ENCODE measurements around the gene DACH1.

DACH1 gene

GRCh38 chr13:71619096-71619495, 247.9 kb downstream of the DACH1 start:
- no peak for DNase-seq

GRCh38 chr13:71618159-71618558, 248.8 kb downstream of the DACH1 start:
- no peak for DNase-seq

- DNase-seq: no peak
These were observed 249.7 kb downstream of the DACH1 start for GRCh38 chr13:71617265-71617664.

GRCh38 chr13:71613066-71613745, 253.8 kb downstream of the DACH1 start:
- DNase-seq: no peak

GRCh38 chr13:71611292-71611691, 255.7 kb downstream of the DACH1 start:
- DNase-seq: no peak

- peak; percentile 25 for DNase-seq
These were observed 256.1 kb downstream of the DACH1 start for GRCh38 chr13:71610876-71611275.

- no peak for DNase-seq
These were observed 257.7 kb downstream of the DACH1 start for GRCh38 chr13:71609271-71609670.

- DNase-seq: no peak
These were observed 259.4 kb downstream of the DACH1 start for GRCh38 chr13:71607575-71607974.

- no peak for DNase-seq
These were observed 260.2 kb downstream of the DACH1 start for GRCh38 chr13:71606818-71607217.

GRCh38 chr13:71605744-71606143, 261.3 kb downstream of the DACH1 start:
- DNase-seq: no peak

GRCh38 chr13:71603255-71603654, 263.7 kb downstream of the DACH1 start:
- no peak for DNase-seq

- no peak for DNase-seq
These were observed 264.7 kb downstream of the DACH1 start for GRCh38 chr13:71602344-71602743.

- no peak for DNase-seq
These were observed 269.9 kb downstream of the DACH1 start for GRCh38 chr13:71597150-71597549.

- no peak for DNase-seq
These were observed 270.9 kb downstream of the DACH1 start for GRCh38 chr13:71596116-71596515.

- DNase-seq: no peak
These were observed 273.4 kb downstream of the DACH1 start for GRCh38 chr13:71593566-71593965.

GRCh38 chr13:71591374-71591773, 275.6 kb downstream of the DACH1 start:
- DNase-seq: no peak

- DNase-seq: no peak
These were observed 276.3 kb downstream of the DACH1 start for GRCh38 chr13:71590654-71591148.

- no peak for DNase-seq
These were observed 278.0 kb downstream of the DACH1 start for GRCh38 chr13:71589032-71589431.

- DNase-seq: no peak
These were observed 279.2 kb downstream of the DACH1 start for GRCh38 chr13:71587817-71588216.

- DNase-seq: no peak
These were observed 279.8 kb downstream of the DACH1 start for GRCh38 chr13:71587193-71587592.

GRCh38 chr13:71583581-71583980, 283.4 kb downstream of the DACH1 start:
- no peak for DNase-seq

- DNase-seq: no peak
These were observed 286.4 kb downstream of the DACH1 start for GRCh38 chr13:71580614-71581013.

- no peak for DNase-seq
These were observed 289.0 kb downstream of the DACH1 start for GRCh38 chr13:71578048-71578447.

- no peak for DNase-seq
These were observed 289.9 kb downstream of the DACH1 start for GRCh38 chr13:71577127-71577526.

- no peak for DNase-seq
These were observed 290.4 kb downstream of the DACH1 start for GRCh38 chr13:71576571-71576970.
